Measurements from ENCODE around the gene CFAP61. TPM values are rescaled to one million over a fixed set of nuclear protein-coding genes. Genes with fewer than 3 reads are reported as not detected.

The CFAP61 gene
- polyA plus RNA-seq, 1 experiment = not detected

- no peak overlapping the region for H3K4me3 ChIP-seq (ENCODE audit: low read depth, low read length)
- no peaks in the 10 kb centered on the region; the same call in 1 of the 2 replicates for H3K9me3 ChIP-seq (ENCODE audit: control insufficient read depth, insufficient read depth, low read length)
- H3K27me3 ChIP-seq (ENCODE audit: control insufficient read depth, insufficient read depth, low read length) = peaks cover 5% of the 10 kb centered on the region
- POLR2A ChIA-PET = no interaction called here
- no peak for TF ChIP-seq CTCF (IDR thresholded peaks at IDR 0.05; ENCODE audit: low read depth, low read length)
- CTCF ChIA-PET = no interaction called here
- H3K27ac ChIP-seq (ENCODE audit: low read depth, low read length) = no peak overlapping the region
- no peak for DNase-seq (ENCODE audit: low read depth, low spot score)
Measured at GRCh38 chr20:20334489-20334888, 282.2 kb downstream of the CFAP61 start.

- ChIA-PET POLR2A (no interaction called here), CTCF (no interaction called here)
- peaks cover 5% of the 10 kb centered on the region for H3K27me3 ChIP-seq (ENCODE audit: control insufficient read depth, insufficient read depth, low read length)
- no peak for DNase-seq (ENCODE audit: low read depth, low spot score)
- TF ChIP-seq CTCF (IDR thresholded peaks at IDR 0.05; ENCODE audit: low read depth, low read length) = no peak
- H3K4me3 ChIP-seq (ENCODE audit: low read depth, low read length) = no peak overlapping the region
- no peaks in the 10 kb centered on the region; the same call in 1 of the 2 replicates for H3K9me3 ChIP-seq (ENCODE audit: control insufficient read depth, insufficient read depth, low read length)
- no peak overlapping the region for H3K27ac ChIP-seq (ENCODE audit: low read depth, low read length)
Measured at GRCh38 chr20:20338133-20338730, 285.9 kb downstream of the CFAP61 start.

- ChIA-PET CTCF (no interaction called here), POLR2A (no interaction called here)
- no peaks in the 10 kb centered on the region; the same call in 1 of the 2 replicates for H3K9me3 ChIP-seq (ENCODE audit: control insufficient read depth, insufficient read depth, low read length)
- H3K27ac ChIP-seq (ENCODE audit: low read depth, low read length) = no peak overlapping the region
- no peak for TF ChIP-seq CTCF (IDR thresholded peaks at IDR 0.05; ENCODE audit: low read depth, low read length)
- H3K4me3 ChIP-seq (ENCODE audit: low read depth, low read length) = no peak overlapping the region
- H3K27me3 ChIP-seq (ENCODE audit: control insufficient read depth, insufficient read depth, low read length) = peaks cover 3% of the 10 kb centered on the region
- no peak for DNase-seq (ENCODE audit: low read depth, low spot score)
Measured at GRCh38 chr20:20340443-20340842, 288.1 kb downstream of the CFAP61 start.

GRCh38 chr20:20341371-20341770 is 289.0 kb downstream of the CFAP61 start:
- no peak overlapping the region for H3K4me3 ChIP-seq (ENCODE audit: low read depth, low read length)
- CTCF ChIA-PET = interaction anchor here (1.0 kb wide), 1 partner anchor 253 kb away, joined by 5 read pairs; no protein-coding TSS in a partner anchor
- POLR2A ChIA-PET = no interaction called here
- no peak for DNase-seq (ENCODE audit: low read depth, low spot score)
- H3K27ac ChIP-seq (ENCODE audit: low read depth, low read length) = no peak overlapping the region
- peaks cover 3% of the 10 kb centered on the region for H3K27me3 ChIP-seq (ENCODE audit: control insufficient read depth, insufficient read depth, low read length)
- no peak for TF ChIP-seq CTCF (IDR thresholded peaks at IDR 0.05; ENCODE audit: low read depth, low read length)
- H3K9me3 ChIP-seq (ENCODE audit: control insufficient read depth, insufficient read depth, low read length) = no peaks in the 10 kb centered on the region; the same call in 1 of the 2 replicates

GRCh38 chr20:20342066-20342465 is 289.7 kb downstream of the CFAP61 start:
- no peak for DNase-seq (ENCODE audit: low read depth, low spot score)
- Histone ChIP-seq H3K27ac (ENCODE audit: low read depth, low read length) (no peak overlapping the region), H3K9me3 (ENCODE audit: control insufficient read depth, insufficient read depth, low read length) (no peaks in the 10 kb centered on the region), H3K27me3 (ENCODE audit: control insufficient read depth, insufficient read depth, low read length) (peaks cover 3% of the 10 kb centered on the region), H3K4me3 (ENCODE audit: low read depth, low read length) (no peak overlapping the region)
- ChIA-PET CTCF (interaction anchor here (0.6 to 1.2 kb wide), 3 partner anchors 17 to 252 kb away, joined by 3 to 5 read pairs (median 3); no protein-coding TSS in a partner anchor), POLR2A (no interaction called here)
- TF ChIP-seq CTCF (IDR thresholded peaks at IDR 0.05; ENCODE audit: low read depth, low read length) = no peak

Data from AG04450 (cell line).